ENCODE results near the gene TUBD1.
A peak's percentile ranks its signal among the peaks of the same experiment; 100 is the strongest.
"Not testable (repeated sequence)": the region's sequence is repeated elsewhere in the genome, so short reads cannot be mapped to it uniquely, and the experiment has no call there.

The TUBD1 gene

GRCh38 chr17:59844884-59845594, 47.7 kb downstream of the TUBD1 start:
- DNase-seq, result no peak

GRCh38 chr17:59842901-59843652, 49.7 kb downstream of the TUBD1 start:
- DNase-seq, result no peak

GRCh38 chr17:59841882-59842263, 50.9 kb downstream of the TUBD1 start:
- not testable (repeated sequence) for DNase-seq

GRCh38 chr17:59841091-59841881, 51.5 kb downstream of the TUBD1 start:
- not testable (repeated sequence) for DNase-seq

- DNase-seq, result no peak
These were observed 52.2 kb downstream of the TUBD1 start for GRCh38 chr17:59840329-59841090.

- no peak for DNase-seq
These were observed 53.0 kb downstream of the TUBD1 start for GRCh38 chr17:59839651-59840328.

- no peak for DNase-seq
These were observed 54.5 kb downstream of the TUBD1 start for GRCh38 chr17:59838052-59838916.

- peak in 15 of 56 donors; percentile 12 to 82 (median 29) for DNase-seq
These were observed 55.3 kb downstream of the TUBD1 start for GRCh38 chr17:59837308-59838051.

- DNase-seq, result no peak
These were observed 59.8 kb downstream of the TUBD1 start for GRCh38 chr17:59832883-59833379.

- no peak for DNase-seq
These were observed 61.8 kb downstream of the TUBD1 start for GRCh38 chr17:59830846-59831486.

- DNase-seq, result no peak
These were observed 62.6 kb downstream of the TUBD1 start for GRCh38 chr17:59830007-59830630.

- no peak for DNase-seq
These were observed 63.3 kb downstream of the TUBD1 start for GRCh38 chr17:59829217-59830006.

- DNase-seq, result not testable (repeated sequence)
These were observed 63.9 kb downstream of the TUBD1 start for GRCh38 chr17:59828819-59829216.

GRCh38 chr17:59828478-59828760, 64.3 kb downstream of the TUBD1 start:
- DNase-seq, result no peak

- no peak for DNase-seq
These were observed 64.8 kb downstream of the TUBD1 start for GRCh38 chr17:59827721-59828477.
